Measurements from ENCODE around the gene SPINT2.

The SPINT2 gene

GRCh38 chr19:38250428-38250820, 13.9 kb upstream of the SPINT2 start:
- no peak for DNase-seq (ENCODE audit: low read depth)
- TF ChIP-seq CTCF (IDR thresholded peaks at IDR 0.05; ENCODE audit: low read depth, low read length, missing control alignments): no peak
- no peak overlapping the region for H3K4me3 ChIP-seq (ENCODE audit: low read depth, low read length)
- in situ Hi-C loops (cut with HindIII; ENCODE audit: low sequenced_read_pairs): loop anchor here (5.0 to 10.0 kb wide), 2 partner anchors 67 to 356 kb away; partner anchors contain the start of genes KCNK6 and YIF1B

- no peak for TF ChIP-seq CTCF (IDR thresholded peaks at IDR 0.05; ENCODE audit: low read depth, low read length, missing control alignments)
- DNase-seq (ENCODE audit: low read depth): no peak
- no peak overlapping the region for H3K4me3 ChIP-seq (ENCODE audit: low read depth, low read length)
- in situ Hi-C loops (cut with HindIII; ENCODE audit: low sequenced_read_pairs): loop anchor here (5.0 to 10.0 kb wide), 2 partner anchors 66 to 356 kb away; partner anchors contain the start of genes KCNK6 and YIF1B
Observed at GRCh38 chr19:38250821-38251563, 13.4 kb upstream of the SPINT2 start.

GRCh38 chr19:38251564-38252051, 12.8 kb upstream of the SPINT2 start:
- in situ Hi-C loops (cut with HindIII; ENCODE audit: low sequenced_read_pairs): loop anchor here (5.0 to 10.0 kb wide), 2 partner anchors 66 to 357 kb away; partner anchors contain the start of genes KCNK6 and YIF1B
- no peak overlapping the region for H3K4me3 ChIP-seq (ENCODE audit: low read depth, low read length)
- no peak for TF ChIP-seq CTCF (IDR thresholded peaks at IDR 0.05; ENCODE audit: low read depth, low read length, missing control alignments)
- DNase-seq (ENCODE audit: low read depth): no peak

GRCh38 chr19:38252385-38252784, 12.0 kb upstream of the SPINT2 start:
- no peak overlapping the region for H3K4me3 ChIP-seq (ENCODE audit: low read depth, low read length)
- DNase-seq (ENCODE audit: low read depth): no peak
- in situ Hi-C loops (cut with HindIII; ENCODE audit: low sequenced_read_pairs): loop anchor here (5.0 to 10.0 kb wide), 2 partner anchors 65 to 358 kb away; partner anchors contain the start of genes KCNK6 and YIF1B
- TF ChIP-seq CTCF (IDR thresholded peaks at IDR 0.05; ENCODE audit: low read depth, low read length, missing control alignments): no peak

- no peak for TF ChIP-seq CTCF (IDR thresholded peaks at IDR 0.05; ENCODE audit: low read depth, low read length, missing control alignments)
- in situ Hi-C loops (cut with HindIII; ENCODE audit: low sequenced_read_pairs): loop anchor here (5.0 to 10.0 kb wide), 2 partner anchors 64 to 358 kb away; partner anchors contain the start of genes KCNK6 and YIF1B
- no peak for DNase-seq (ENCODE audit: low read depth)
- H3K4me3 ChIP-seq (ENCODE audit: low read depth, low read length): no peak overlapping the region
Observed at GRCh38 chr19:38252941-38253691, 11.3 kb upstream of the SPINT2 start.

GRCh38 chr19:38253788-38254187, 10.6 kb upstream of the SPINT2 start:
- no peak for TF ChIP-seq CTCF (IDR thresholded peaks at IDR 0.05; ENCODE audit: low read depth, low read length, missing control alignments)
- in situ Hi-C loops (cut with HindIII; ENCODE audit: low sequenced_read_pairs): loop anchor here (5.0 to 10.0 kb wide), 2 partner anchors 64 to 359 kb away; partner anchors contain the start of genes KCNK6 and YIF1B
- H3K4me3 ChIP-seq (ENCODE audit: low read depth, low read length): no peak overlapping the region
- DNase-seq (ENCODE audit: low read depth): no peak
